HG02763 (cell line): ENCODE results near the gene CAPN9.
"Not testable (repeated sequence)": the region's sequence is repeated elsewhere in the genome, so short reads cannot be mapped to it uniquely, and the experiment has no call there.

Experiments
- ATAC-seq: cut with Tn5 transposase; IDR thresholded peaks from one replicate; pipeline ENCODE4 v1.9.1; 2021; ENCODE audit warnings: mild to moderate bottlenecking, moderate library complexity; ENCODE audit not compliant: unreplicated experiment

The CAPN9 gene

DNA sequence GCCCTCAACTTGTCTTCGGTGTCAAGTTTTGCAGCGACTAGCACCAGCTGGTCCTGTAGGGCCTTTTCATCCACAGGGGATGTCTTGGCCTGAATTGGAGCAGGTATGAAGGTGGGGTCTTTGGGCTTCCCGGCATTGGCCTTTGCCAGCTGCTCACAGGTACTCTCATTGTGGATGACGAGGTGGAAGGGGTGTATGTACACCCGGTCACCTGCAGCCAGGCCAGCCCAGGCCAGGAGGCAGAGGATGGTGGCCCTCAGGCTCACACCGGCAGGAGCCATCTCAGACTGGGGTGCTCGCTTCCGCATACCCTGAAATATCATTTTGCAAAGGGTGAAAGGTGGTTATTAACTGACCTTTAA, 36.7 kb upstream of the CAPN9 start:
- no peak for ATAC-seq

GRCh38 chr1:230711245-230711644, 35.9 kb upstream of the CAPN9 start:
- ATAC-seq: no peak

- ATAC-seq: no peak
These were observed 34.7 kb upstream of the CAPN9 start for GRCh38 chr1:230712470-230712942.

- ATAC-seq: no peak
These were observed 34.0 kb upstream of the CAPN9 start for GRCh38 chr1:230713138-230713537.

- no peak for ATAC-seq
These were observed 33.7 kb upstream of the CAPN9 start for GRCh38 chr1:230713547-230713914.

GRCh38 chr1:230713915-230714764, 33.0 kb upstream of the CAPN9 start, which contains the start of gene AGT:
AGT (minus strand) TSS chr1:230714122; CDS start chr1:230710823, 3,299 bp downstream.
- no peak for ATAC-seq

GRCh38 chr1:230715510-230715909, 31.7 kb upstream of the CAPN9 start:
- no peak for ATAC-seq

GRCh38 chr1:230716453-230716852, 30.7 kb upstream of the CAPN9 start:
- not testable (repeated sequence) for ATAC-seq

GRCh38 chr1:230717251-230717650, 29.9 kb upstream of the CAPN9 start:
- no peak for ATAC-seq

- ATAC-seq: not testable (repeated sequence)
These were observed 25.2 kb upstream of the CAPN9 start for GRCh38 chr1:230721849-230722522.

DNA sequence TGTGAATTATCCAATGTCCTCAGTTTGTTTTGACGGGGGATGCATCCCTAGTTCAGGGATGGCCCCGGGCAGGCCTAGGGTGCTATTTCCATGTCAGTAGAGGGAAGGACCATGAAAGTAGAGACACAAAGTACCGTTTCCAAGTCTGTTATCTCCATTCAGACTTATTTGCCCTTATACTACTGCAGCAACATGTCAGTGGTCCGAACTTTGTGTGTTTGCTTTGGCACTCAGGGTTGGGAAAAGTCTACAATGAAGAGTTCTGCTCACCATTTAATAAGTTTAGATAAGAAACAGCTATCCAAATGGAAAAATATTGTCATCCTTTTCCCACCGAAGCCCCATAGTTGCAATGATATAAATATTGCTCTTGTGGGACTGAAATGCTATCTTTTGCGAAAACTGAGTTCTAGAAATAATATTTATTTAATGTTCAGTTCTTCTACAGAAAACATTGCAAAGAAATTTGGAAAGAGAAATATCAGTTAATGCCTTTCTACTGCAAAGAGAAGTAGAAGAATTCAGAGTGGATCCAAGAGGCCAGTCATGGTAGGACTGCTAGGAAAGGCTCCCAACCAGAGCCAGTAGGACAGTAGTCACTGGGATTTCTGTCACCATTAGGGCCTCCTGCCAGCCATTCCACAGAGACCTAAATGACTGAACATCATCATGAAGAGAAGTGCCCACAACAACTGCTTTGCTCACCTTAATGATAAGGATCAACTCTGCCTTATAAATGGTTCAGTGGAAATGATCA, 21.8 kb upstream of the CAPN9 start:
- ATAC-seq: no peak

DNA sequence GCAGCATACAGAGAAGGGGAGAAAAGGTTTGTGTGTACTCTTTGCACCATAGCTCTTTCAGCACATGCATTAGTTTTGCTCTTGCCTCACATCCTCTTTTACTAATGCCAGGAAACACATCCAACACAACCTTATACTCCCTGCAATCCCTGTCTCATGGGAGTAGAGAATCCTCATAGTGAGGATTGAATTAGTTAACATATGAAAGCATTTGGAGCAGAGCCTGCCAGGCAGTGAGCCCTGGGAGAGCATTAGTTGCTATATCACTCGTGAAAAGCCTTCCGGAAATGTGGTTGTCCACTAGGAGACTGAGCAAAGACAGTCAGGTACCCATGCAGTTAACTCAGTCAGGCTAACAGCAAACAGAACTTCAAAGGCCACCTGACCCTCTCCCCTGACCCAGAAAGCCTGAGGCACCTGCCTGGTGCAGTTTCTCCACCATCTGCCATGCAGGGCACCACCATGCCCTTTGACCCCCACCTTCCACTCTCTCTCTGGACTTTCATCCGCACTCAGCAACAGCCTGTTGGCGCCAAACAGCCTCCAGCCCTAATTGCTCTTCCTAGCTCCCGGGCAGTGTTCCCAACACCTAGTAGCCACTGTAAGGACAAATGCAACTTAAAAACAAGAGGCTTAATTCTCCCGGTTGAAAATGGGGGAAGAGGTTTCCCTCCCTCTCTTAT, 18.3 kb upstream of the CAPN9 start:
- no peak for ATAC-seq

DNA sequence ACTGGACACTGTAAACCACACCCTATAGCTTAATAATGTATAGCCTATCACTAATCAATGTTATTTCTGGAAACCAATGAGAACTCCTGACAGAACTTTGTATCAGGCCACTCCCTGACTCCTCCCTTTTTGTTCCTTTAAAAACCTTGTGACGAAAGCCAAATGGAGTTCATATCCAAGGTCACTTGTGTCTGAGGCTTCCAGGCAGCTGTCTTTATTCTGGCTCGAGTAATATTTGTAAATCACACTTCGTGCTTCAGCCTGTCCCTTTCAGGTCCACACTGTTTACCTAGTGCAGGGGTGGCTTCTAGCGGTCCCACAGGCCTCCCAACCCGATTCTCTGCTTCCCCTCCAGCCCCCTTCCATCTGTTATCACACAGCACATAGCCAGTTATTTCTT, 16.2 kb upstream of the CAPN9 start:
- ATAC-seq: no peak

DNA sequence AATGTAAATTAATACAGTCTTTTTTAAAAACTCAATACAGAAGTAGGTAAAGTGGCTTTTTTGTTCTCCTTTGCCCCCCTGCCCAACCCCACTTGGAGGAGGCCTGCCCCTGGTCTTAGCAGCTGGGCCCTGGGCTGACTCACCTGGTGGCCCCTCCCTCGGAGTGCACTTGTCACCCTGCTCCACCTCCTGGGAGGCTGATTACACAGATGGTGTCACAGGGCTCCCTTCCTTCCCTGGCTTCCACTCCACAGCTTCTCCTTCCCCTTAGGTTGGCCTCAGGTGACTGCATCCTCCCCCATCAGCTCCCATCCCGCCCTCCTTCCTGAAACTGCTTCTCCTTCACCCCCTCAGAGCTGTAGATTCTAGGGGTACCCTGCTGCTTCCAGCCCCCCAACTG, 11.7 kb upstream of the CAPN9 start:
- no peak for ATAC-seq

- ATAC-seq: no peak
These were observed 9.4 kb upstream of the CAPN9 start for GRCh38 chr1:230737622-230738262.

- no peak for ATAC-seq
These were observed 7.5 kb upstream of the CAPN9 start for GRCh38 chr1:230739564-230740290.

GRCh38 chr1:230743899-230744298, 3.3 kb upstream of the CAPN9 start:
- ATAC-seq: no peak

GRCh38 chr1:230744382-230744781, 2.8 kb upstream of the CAPN9 start:
- ATAC-seq: no peak

- no peak for ATAC-seq
These were observed 2.1 kb upstream of the CAPN9 start for GRCh38 chr1:230745071-230745470.

DNA sequence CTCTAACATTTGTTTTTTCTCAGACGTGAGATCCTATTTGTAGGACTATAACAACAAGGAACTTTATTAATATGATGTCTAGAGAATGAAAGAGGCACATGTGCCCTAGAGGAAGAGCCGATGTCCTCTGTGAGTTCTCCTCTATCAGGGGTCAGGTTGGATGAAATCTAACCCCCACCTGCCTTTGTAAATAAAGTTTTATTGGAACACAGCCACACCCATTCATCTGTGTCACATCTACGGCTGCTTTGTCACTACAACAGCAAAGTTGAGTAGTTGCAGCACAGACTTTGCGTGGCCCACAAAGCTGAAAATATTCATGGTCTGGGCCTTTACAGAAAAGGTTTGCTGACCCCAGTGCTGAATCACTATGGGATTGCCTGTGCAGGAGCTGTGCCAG, 571 bp upstream of the CAPN9 start:
- no peak for ATAC-seq
